Activated naive CD8-positive, alpha-beta T cell treated with anti-CD3 and anti-CD28 coated beads, Interleukin-2, amount 50 U/mL, for 24 hours (primary cell): Measurements from ENCODE around the gene PER3.

ENCODE experiments used
- ATAC-seq: fragments of 150-1000 bp; cut with Tn5 transposase; one replicate; pipeline ENCODE4 v1.10.0; 2021
- DNase-seq: peaks from one replicate; pipeline ENCODE4 v3.0.0; 2021
- H3K27ac Mint-ChIP-seq: one replicate; pipeline ENCODE4 v1.8.0; 2021; ENCODE audit warnings: mild to moderate bottlenecking, mixed read lengths
- H3K27me3 Mint-ChIP-seq: one replicate; pipeline ENCODE4 v1.8.0; 2021; ENCODE audit warnings: mixed read lengths
- H3K36me3 Mint-ChIP-seq: one replicate; pipeline ENCODE4 v1.8.0; 2021; ENCODE audit warnings: low read depth, mixed read lengths
- H3K4me1 Mint-ChIP-seq: one replicate; pipeline ENCODE4 v1.8.0; 2021; ENCODE audit warnings: mixed read lengths
- H3K4me3 Mint-ChIP-seq: one replicate; pipeline ENCODE4 v1.8.0; 2021; ENCODE audit warnings: mild to moderate bottlenecking, moderate library complexity, mixed read lengths
- H3K9me3 Mint-ChIP-seq: one replicate; pipeline ENCODE4 v1.8.0; 2021; ENCODE audit warnings: mixed read lengths

Gene PER3

GRCh38 chr1:7838714-7839113 is 54.6 kb downstream of the PER3 start:
- DNase-seq (no peak), ATAC-seq (no peak)
- Mint-ChIP-seq H3K4me1 (peaks cover 2% of the 10 kb centered on the region), H3K9me3 (peaks cover 26% of the 10 kb centered on the region), H3K36me3 (peaks cover 52% of the 10 kb centered on the region), H3K27me3 (no peaks in the 10 kb centered on the region), H3K4me3 (no peak overlapping the region), H3K27ac (no peak overlapping the region)

- DNase-seq, result no peak
- no peak for ATAC-seq
- no peak overlapping the region for H3K4me3 Mint-ChIP-seq
- H3K36me3 Mint-ChIP-seq, result peaks cover 55% of the 10 kb centered on the region
- no peaks in the 10 kb centered on the region for H3K27me3 Mint-ChIP-seq
- H3K4me1 Mint-ChIP-seq, result peaks cover 2% of the 10 kb centered on the region
- peaks cover 26% of the 10 kb centered on the region for H3K9me3 Mint-ChIP-seq
- H3K27ac Mint-ChIP-seq, result no peak overlapping the region
Observed at GRCh38 chr1:7839526-7839925, 55.4 kb downstream of the PER3 start.

GRCh38 chr1:7842517-7842916 is 58.4 kb downstream of the PER3 start:
- no peak overlapping the region for H3K27ac Mint-ChIP-seq
- peaks cover 2% of the 10 kb centered on the region for H3K4me1 Mint-ChIP-seq
- H3K4me3 Mint-ChIP-seq, result no peak overlapping the region
- H3K27me3 Mint-ChIP-seq, result no peaks in the 10 kb centered on the region
- DNase-seq, result peak; percentile 20
- ATAC-seq, result no peak
- peaks cover 23% of the 10 kb centered on the region for H3K9me3 Mint-ChIP-seq
- H3K36me3 Mint-ChIP-seq, result peaks cover 36% of the 10 kb centered on the region

DNA sequence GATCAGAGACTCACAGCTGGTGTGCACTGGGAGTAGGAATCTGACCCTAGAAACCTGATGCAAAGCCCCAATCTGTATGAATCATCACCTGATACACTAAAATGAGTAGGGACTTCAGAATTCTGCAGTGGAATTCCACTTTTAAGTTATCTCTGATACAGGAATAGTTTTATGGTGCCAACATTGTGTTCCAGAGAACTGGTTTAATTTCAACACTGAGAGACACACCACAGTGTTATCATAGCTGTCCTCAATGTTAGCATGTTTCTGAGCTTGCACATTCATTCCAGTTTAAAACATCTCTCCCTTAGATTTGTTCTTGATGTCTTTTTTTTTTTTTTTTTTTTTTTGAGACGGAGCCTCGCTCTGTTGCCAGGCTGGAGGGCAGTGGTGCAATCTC is 61.7 kb downstream of the PER3 start:
- ATAC-seq (no peak), DNase-seq (no peak)
- peaks cover 14% of the 10 kb centered on the region for H3K36me3 Mint-ChIP-seq
- peaks cover 2% of the 10 kb centered on the region for H3K4me1 Mint-ChIP-seq
- no peaks in the 10 kb centered on the region for H3K27me3 Mint-ChIP-seq
- H3K9me3 Mint-ChIP-seq, result no peaks in the 10 kb centered on the region
- no peak overlapping the region for H3K27ac Mint-ChIP-seq
- no peak overlapping the region for H3K4me3 Mint-ChIP-seq

GRCh38 chr1:7846656-7847055 is 62.6 kb downstream of the PER3 start:
- ATAC-seq, result no peak
- H3K4me1 Mint-ChIP-seq, result peaks cover 2% of the 10 kb centered on the region
- peaks cover 15% of the 10 kb centered on the region for H3K36me3 Mint-ChIP-seq
- H3K4me3 Mint-ChIP-seq, result no peak overlapping the region
- no peaks in the 10 kb centered on the region for H3K27me3 Mint-ChIP-seq
- H3K9me3 Mint-ChIP-seq, result no peaks in the 10 kb centered on the region
- no peak overlapping the region for H3K27ac Mint-ChIP-seq
- DNase-seq, result no peak

DNA sequence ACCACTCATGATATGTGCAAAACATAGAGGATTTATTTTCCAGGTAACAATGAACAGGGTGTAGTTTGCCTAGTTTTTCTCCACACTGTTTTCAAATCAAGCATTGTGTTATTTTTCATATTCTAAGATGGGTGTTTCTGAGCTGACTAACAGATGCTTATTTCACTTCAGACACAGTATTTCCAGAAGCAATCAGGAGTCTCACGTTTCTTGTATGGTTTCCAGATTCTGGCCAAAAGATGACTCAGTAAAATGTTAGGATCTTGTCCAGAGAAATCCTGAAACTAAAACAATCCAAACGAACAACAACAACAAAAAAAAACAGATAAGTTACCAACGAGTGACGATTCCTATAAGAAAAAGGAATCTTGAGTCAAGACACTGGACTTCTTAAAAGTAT is 63.5 kb downstream of the PER3 start:
- Mint-ChIP-seq H3K4me3 (no peak overlapping the region), H3K27ac (no peak overlapping the region), H3K27me3 (no peaks in the 10 kb centered on the region), H3K36me3 (peaks cover 13% of the 10 kb centered on the region), H3K4me1 (peaks cover under 1% of the 10 kb centered on the region), H3K9me3 (no peaks in the 10 kb centered on the region)
- ATAC-seq (no peak), DNase-seq (no peak)

GRCh38 chr1:7850786-7851185 is 66.7 kb downstream of the PER3 start:
- H3K27ac Mint-ChIP-seq, result no peak overlapping the region
- no peaks in the 10 kb centered on the region for H3K27me3 Mint-ChIP-seq
- ATAC-seq, result no peak
- DNase-seq, result no peak
- no peaks in the 10 kb centered on the region for H3K4me1 Mint-ChIP-seq
- peaks cover 6% of the 10 kb centered on the region for H3K36me3 Mint-ChIP-seq
- H3K4me3 Mint-ChIP-seq, result no peak overlapping the region
- H3K9me3 Mint-ChIP-seq, result no peaks in the 10 kb centered on the region

- H3K27me3 Mint-ChIP-seq, result no peaks in the 10 kb centered on the region
- H3K36me3 Mint-ChIP-seq, result peaks cover 6% of the 10 kb centered on the region
- no peak within 1 kb of the TSS for H3K4me3 Mint-ChIP-seq
- H3K9me3 Mint-ChIP-seq, result no peaks in the 10 kb centered on the region
- no peak for DNase-seq
- no peak within 1 kb of the TSS for H3K27ac Mint-ChIP-seq
- ATAC-seq, result no peak
- H3K4me1 Mint-ChIP-seq, result peaks cover 1% of the 10 kb centered on the region
Observed at GRCh38 chr1:7852804-7853683, 69.0 kb downstream of the PER3 start, which contains the start of gene UTS2. Gene UTS2, minus strand, starts transcription at chr1:7853065. Its CDS starts 62 bp downstream, at chr1:7853003.

GRCh38 chr1:7853684-7854026 is 69.6 kb downstream of the PER3 start:
- H3K27me3 Mint-ChIP-seq, result no peaks in the 10 kb centered on the region
- ATAC-seq (no peak), DNase-seq (no peak)
- H3K4me1 Mint-ChIP-seq, result peaks cover 1% of the 10 kb centered on the region
- H3K36me3 Mint-ChIP-seq, result peaks cover 6% of the 10 kb centered on the region
- H3K9me3 Mint-ChIP-seq, result no peaks in the 10 kb centered on the region
- H3K4me3 Mint-ChIP-seq, result no peak overlapping the region
- H3K27ac Mint-ChIP-seq, result no peak overlapping the region

DNA sequence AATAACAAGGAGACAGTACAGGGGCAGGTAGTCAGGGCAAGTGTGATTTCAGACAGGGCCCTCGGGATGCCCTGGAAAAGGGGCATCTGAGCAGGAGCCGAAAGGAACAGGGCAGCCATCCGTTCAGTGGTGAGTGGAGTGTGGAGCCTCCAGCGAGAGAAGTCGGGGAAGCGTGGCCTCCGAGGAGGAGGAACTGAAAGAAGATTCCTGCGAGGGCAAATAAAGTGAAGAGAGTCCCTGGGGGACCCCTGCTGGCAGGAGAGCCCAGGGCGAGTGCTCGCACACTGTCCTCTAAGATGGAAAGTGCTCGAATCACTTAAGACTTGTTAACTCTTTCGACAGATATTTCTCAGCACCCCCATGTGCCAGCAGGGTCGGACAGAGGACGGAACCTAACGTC is 72.3 kb downstream of the PER3 start:
- no peaks in the 10 kb centered on the region for H3K27me3 Mint-ChIP-seq
- H3K27ac Mint-ChIP-seq, result no peak overlapping the region
- no peaks in the 10 kb centered on the region for H3K9me3 Mint-ChIP-seq
- H3K4me1 Mint-ChIP-seq, result peaks cover 1% of the 10 kb centered on the region
- DNase-seq (no peak), ATAC-seq (no peak)
- peaks cover 1% of the 10 kb centered on the region for H3K36me3 Mint-ChIP-seq
- H3K4me3 Mint-ChIP-seq, result no peak overlapping the region

- H3K9me3 Mint-ChIP-seq, result no peaks in the 10 kb centered on the region
- H3K27me3 Mint-ChIP-seq, result no peaks in the 10 kb centered on the region
- H3K4me3 Mint-ChIP-seq, result no peak overlapping the region
- no peak for DNase-seq
- no peaks in the 10 kb centered on the region for H3K36me3 Mint-ChIP-seq
- ATAC-seq, result no peak
- H3K27ac Mint-ChIP-seq, result no peak overlapping the region
- H3K4me1 Mint-ChIP-seq, result peaks cover 1% of the 10 kb centered on the region
Observed at GRCh38 chr1:7857000-7857399, 72.9 kb downstream of the PER3 start.

DNA sequence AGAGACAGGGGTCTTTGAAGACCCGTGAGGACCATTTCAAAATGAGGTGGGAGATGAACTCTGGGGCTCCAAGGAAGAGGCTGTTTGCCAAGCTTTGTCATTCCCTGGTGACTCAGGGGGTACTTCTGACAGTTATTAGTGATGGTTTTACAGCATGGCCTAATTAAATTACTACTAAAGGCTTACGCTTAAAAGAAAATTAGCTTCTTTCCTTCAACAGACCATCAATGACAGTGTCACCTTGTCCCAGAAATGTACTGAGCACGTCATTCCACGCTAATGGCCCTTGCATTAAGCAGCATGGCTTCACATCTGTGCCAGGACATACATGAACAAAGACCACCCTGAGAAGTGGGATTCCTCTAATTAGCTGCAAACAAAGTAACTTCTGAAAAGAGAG is 73.9 kb downstream of the PER3 start:
- ATAC-seq (no peak), DNase-seq (no peak)
- Mint-ChIP-seq H3K27me3 (no peaks in the 10 kb centered on the region), H3K4me1 (peaks cover 1% of the 10 kb centered on the region), H3K4me3 (no peak overlapping the region), H3K27ac (no peak overlapping the region), H3K36me3 (no peaks in the 10 kb centered on the region), H3K9me3 (no peaks in the 10 kb centered on the region)

DNA sequence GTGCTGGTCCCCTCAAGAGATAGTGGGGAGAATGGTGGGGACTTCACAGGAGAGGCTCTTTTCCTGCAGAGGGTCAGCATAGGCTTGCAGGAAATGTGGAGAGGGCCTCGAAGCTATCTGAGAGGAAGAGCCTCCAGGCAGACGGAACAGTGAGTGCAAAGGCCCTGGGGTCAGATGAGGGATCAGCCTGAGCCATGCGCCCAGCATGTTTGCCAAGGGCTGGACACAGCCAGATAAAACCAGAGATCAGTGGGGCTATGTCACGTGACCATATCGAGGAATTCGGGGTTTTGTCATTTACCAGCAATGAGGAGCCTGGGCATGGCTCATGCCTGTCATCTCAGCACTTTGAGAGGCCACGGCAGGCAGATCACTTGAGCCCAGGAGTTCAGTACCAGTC is 75.3 kb downstream of the PER3 start:
- ATAC-seq (no peak), DNase-seq (no peak)
- Mint-ChIP-seq H3K4me1 (peaks cover 1% of the 10 kb centered on the region), H3K36me3 (no peaks in the 10 kb centered on the region), H3K4me3 (no peak overlapping the region), H3K27me3 (no peaks in the 10 kb centered on the region), H3K27ac (no peak overlapping the region), H3K9me3 (no peaks in the 10 kb centered on the region)

- Mint-ChIP-seq H3K4me3 (no peak overlapping the region), H3K4me1 (peaks cover 1% of the 10 kb centered on the region), H3K27ac (no peak overlapping the region)
Observed at GRCh38 chr1:7860130-7860529, 76.0 kb downstream of the PER3 start.

DNA sequence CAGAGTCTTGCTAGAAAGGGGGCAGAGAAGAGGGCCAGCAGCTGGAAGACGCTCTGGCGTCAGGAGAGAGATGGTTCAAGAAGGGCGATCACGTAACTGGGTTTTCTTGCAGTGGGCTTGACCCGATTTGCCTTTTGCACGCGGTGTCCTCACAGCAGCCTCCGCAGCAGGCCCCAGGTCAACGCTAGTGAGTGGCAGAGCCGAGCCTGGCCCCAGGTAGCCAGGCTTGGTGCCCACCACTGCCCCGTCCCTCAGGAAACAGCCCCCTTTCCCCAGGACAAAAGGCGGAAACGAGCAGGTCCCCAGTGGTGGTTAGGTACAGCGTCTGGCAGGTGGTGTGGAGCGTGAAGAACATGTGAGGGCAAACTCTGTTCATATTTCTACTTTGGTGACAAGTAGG is 77.4 kb downstream of the PER3 start:
- Mint-ChIP-seq H3K4me3 (no peak overlapping the region), H3K9me3 (no peaks in the 10 kb centered on the region), H3K27me3 (no peaks in the 10 kb centered on the region), H3K4me1 (no peaks in the 10 kb centered on the region), H3K36me3 (no peaks in the 10 kb centered on the region), H3K27ac (no peak overlapping the region)
- ATAC-seq (no peak), DNase-seq (no peak)

More at GRCh38 chr1:7860130-7860529, 76.0 kb downstream of the PER3 start:
- no peak for DNase-seq
- Mint-ChIP-seq H3K9me3 (no peaks in the 10 kb centered on the region), H3K36me3 (no peaks in the 10 kb centered on the region), H3K27me3 (no peaks in the 10 kb centered on the region)
- ATAC-seq, result no peak
